ENCODE data around the gene PEBP1. TPM values are rescaled to one million over a fixed set of nuclear protein-coding genes. Genes with fewer than 3 reads are reported as not detected.

The PEBP1 gene
- total and polyA plus RNA-seq, 2 of the 8 experiments (the other 6 are each of a cell fraction or from before 2014, with no cell fraction given): 444 to 622 TPM

GRCh38 chr12:118166946-118167345 lies 31.0 kb downstream of the PEBP1 start:
- Histone ChIP-seq H2BK15ac (ENCODE audit: low read length) (no peak overlapping the region), H3K56ac (replicated peaks; ENCODE audit: insufficient read length, low read depth, low read length) (no peak overlapping the region), H3K79me2 (ENCODE audit: control insufficient read depth in 1 of 2, insufficient read depth in 2 of 2, low read length in 2 of 2) (no peaks in the 10 kb centered on the region), H3K4me3 (ENCODE audit: extremely low read depth in 1 of 4, insufficient read depth in 2 of 4, low read depth in 3 of 4, low read length in 4 of 4) (no peak overlapping the region), H3K14ac (ENCODE audit: insufficient read length) (no peak overlapping the region), H3K18ac (ENCODE audit: extremely low read depth, low read length) (no peak overlapping the region), H4K5ac (ENCODE audit: insufficient read length, low read depth, low read length) (no peak overlapping the region), H4K91ac (replicated peaks; ENCODE audit: insufficient read length, low read length) (no peak overlapping the region), H3K4ac (replicated peaks; ENCODE audit: insufficient read length, low read depth, low read length) (no peak overlapping the region), H3K27ac (ENCODE audit: low read depth, low read length) (no peak overlapping the region), H3K9me3 (ENCODE audit: insufficient read depth in 2 of 2, low read depth in 1 of 2, low read length in 1 of 2) (no peaks in the 10 kb centered on the region), H3K27me3 (replicated peaks in 1 of 4; ENCODE audit: control insufficient read depth in 3 of 4, extremely low read depth in 1 of 4, insufficient read depth in 3 of 4, low read length in 3 of 4) (no peaks in the 10 kb centered on the region), H3K36me3 (ENCODE audit: control insufficient read depth in 2 of 4, insufficient read depth in 4 of 4, low read length in 3 of 4) (no peaks in the 10 kb centered on the region; a peak in 1 of 8 replicates), H3K9ac (replicated peaks in 1 of 4; ENCODE audit: extremely low read depth in 1 of 4, low read depth in 3 of 4, low read length in 3 of 4) (no peak overlapping the region), H2AFZ (ENCODE audit: low read length) (no peak overlapping the region), H2BK12ac (ENCODE audit: low read depth, low read length) (no peak overlapping the region), H3K4me1 (replicated peaks in 1 of 4; ENCODE audit: control insufficient read depth in 3 of 4, insufficient read depth in 4 of 4, low read length in 3 of 4) (peaks cover 0 to 3% (median 0%) of the 10 kb centered on the region in 4 experiments; a peak in 1 of 7 replicates), H3K23me2 (ENCODE audit: low read depth, low read length) (no peaks in the 10 kb centered on the region), H4K8ac (ENCODE audit: extremely low read depth, insufficient read depth, low read length) (no peak overlapping the region), H3K4me2 (ENCODE audit: insufficient read depth in 1 of 2, low read depth in 2 of 2, low read length in 2 of 2) (no peak overlapping the region), H2BK120ac (replicated peaks; ENCODE audit: low read depth, low read length) (no peak overlapping the region), H4K20me1 (replicated peaks in 1 of 2; ENCODE audit: control insufficient read depth in 1 of 2, insufficient read depth in 2 of 2, low read length in 2 of 2) (no peaks in the 10 kb centered on the region), H2AK5ac (ENCODE audit: low read depth, low read length) (no peak overlapping the region), H2BK5ac (ENCODE audit: low read depth, low read length) (no peak overlapping the region), H2BK20ac (ENCODE audit: low read length) (no peak overlapping the region), H3K23ac (ENCODE audit: insufficient read length) (no peak overlapping the region), H3K79me1 (ENCODE audit: low read depth, low read length) (no peaks in the 10 kb centered on the region; the same call in 1 of the 2 replicates)
- no peak for DNase-seq (ENCODE audit: low read depth in 1 of 2, low spot score in 2 of 2)
- ChIA-PET CTCF (ENCODE audit: partially characterized antibody) (interaction anchor here (0.6 to 6.7 kb wide), 14 partner anchors 9 to 410 kb away, joined by 3 to 88 read pairs (median 4); partner anchors contain the start of gene SUDS3), POLR2A (ENCODE audit: partially characterized antibody) (interaction anchor here (1.3 kb wide), 1 partner anchor 101 kb away, joined by 4 read pairs; no protein-coding TSS in a partner anchor)
- WGBS, 2 experiments (ENCODE audit: extremely low coverage in 1 of 2, insufficient coverage in 1 of 2, insufficient read length in 1 of 2, insufficient replicate concordance in 2 of 2, low coverage in 1 of 2, low lambda C conversion rate in 2 of 2, missing lambda C conversion rate in 1 of 2): 77% methylated on average over 2 of the region's 2 CpGs; no CpG with 5 or more reads in 1 of the 2 experiments
- no peak for TF ChIP-seq YY1 (IDR thresholded peaks at IDR 0.05; ENCODE audit: low read depth, low read length)
- FAIRE-seq: no peak
